ENCODE results near the gene ANKEF1. TPM values are rescaled to one million over a fixed set of nuclear protein-coding genes. Genes with fewer than 3 reads are reported as not detected.

ANKEF1 gene
- total RNA-seq, 6 donors from 2014 or later, result 1.0 to 7.5 (median 3.5) TPM

DNA sequence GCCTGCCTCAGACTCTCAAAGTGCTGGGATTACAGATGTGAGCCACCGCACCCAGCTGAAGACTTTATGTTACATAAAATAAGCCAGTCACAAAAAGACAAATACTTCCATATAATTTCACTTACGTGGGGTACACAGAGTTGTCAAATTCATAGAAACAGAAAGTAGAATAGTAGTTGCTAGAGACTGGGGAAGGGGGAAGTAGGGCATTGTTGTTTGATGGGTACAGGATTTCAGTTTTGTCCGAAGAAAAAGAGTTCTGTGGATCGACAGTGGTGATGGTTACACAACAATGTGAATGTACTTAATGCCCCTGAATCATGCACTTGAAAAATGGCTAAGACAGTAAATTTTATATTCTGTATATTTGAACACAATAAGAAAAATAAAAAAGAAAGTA, 41.6 kb upstream of the ANKEF1 start:
- H3K9me3 ChIP-seq, result no peaks in the 10 kb centered on the region
- H3K27me3 ChIP-seq, result no peaks in the 10 kb centered on the region
- H3K4me1 ChIP-seq, result peaks cover 0 to 3% (median 0%) of the 10 kb centered on the region in 4 donors
- TF ChIP-seq POLR2AphosphoS5 (IDR thresholded peaks at IDR 0.05) (no peak), EP300 (IDR thresholded peaks at IDR 0.05) (no peak), POLR2A (IDR thresholded peaks at IDR 0.05) (no peak)
- TF ChIP-seq, protein P1, sequence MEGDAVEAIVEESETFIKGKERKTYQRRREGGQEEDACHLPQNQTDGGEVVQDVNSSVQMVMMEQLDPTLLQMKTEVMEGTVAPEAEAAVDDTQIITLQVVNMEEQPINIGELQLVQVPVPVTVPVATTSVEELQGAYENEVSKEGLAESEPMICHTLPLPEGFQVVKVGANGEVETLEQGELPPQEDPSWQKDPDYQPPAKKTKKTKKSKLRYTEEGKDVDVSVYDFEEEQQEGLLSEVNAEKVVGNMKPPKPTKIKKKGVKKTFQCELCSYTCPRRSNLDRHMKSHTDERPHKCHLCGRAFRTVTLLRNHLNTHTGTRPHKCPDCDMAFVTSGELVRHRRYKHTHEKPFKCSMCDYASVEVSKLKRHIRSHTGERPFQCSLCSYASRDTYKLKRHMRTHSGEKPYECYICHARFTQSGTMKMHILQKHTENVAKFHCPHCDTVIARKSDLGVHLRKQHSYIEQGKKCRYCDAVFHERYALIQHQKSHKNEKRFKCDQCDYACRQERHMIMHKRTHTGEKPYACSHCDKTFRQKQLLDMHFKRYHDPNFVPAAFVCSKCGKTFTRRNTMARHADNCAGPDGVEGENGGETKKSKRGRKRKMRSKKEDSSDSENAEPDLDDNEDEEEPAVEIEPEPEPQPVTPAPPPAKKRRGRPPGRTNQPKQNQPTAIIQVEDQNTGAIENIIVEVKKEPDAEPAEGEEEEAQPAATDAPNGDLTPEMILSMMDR (IDR thresholded peaks at IDR 0.05), result no peak
- H3K27ac ChIP-seq, result no peak overlapping the region
- H3K4me3 ChIP-seq, result no peak overlapping the region
- ATAC-seq (ENCODE audit: low FRiP score in 2 of 2), result peak in 1 of 2 donors; percentile 34
- DNase-seq, result no peak
- 73 to 74% methylated on average over 4 of the region's 4 CpGs for WGBS, 2 donors
- H3K36me3 ChIP-seq, result no peaks in the 10 kb centered on the region

DNA sequence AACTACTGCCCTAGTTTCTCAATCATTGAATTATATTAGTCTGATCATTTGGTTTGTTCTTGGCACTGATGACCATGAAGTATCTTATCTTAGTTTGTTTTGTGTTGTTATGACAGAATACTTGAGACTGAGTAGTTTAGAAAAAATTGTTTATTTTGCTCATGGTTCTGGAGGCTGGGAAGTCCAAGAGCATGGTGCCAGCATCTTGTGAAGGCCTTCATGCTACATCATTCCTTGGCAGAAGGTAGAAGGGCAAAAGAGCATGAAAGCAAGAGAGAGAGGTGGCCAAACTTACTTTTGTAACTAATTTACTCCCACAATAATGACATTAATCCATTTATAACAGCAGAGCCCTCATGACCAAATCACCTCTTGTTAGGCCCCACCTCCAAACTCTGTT, 40.1 kb upstream of the ANKEF1 start:
- H3K36me3 ChIP-seq, result no peaks in the 10 kb centered on the region
- no peak overlapping the region for H3K27ac ChIP-seq
- no peak overlapping the region for H3K4me3 ChIP-seq
- TF ChIP-seq POLR2A (IDR thresholded peaks at IDR 0.05), result no peak
- no peak for TF ChIP-seq EP300 (IDR thresholded peaks at IDR 0.05)
- TF ChIP-seq POLR2AphosphoS5 (IDR thresholded peaks at IDR 0.05), result no peak
- TF ChIP-seq, protein P1 (IDR thresholded peaks at IDR 0.05), result no peak
- no peaks in the 10 kb centered on the region for H3K9me3 ChIP-seq
- no peak for DNase-seq
- H3K27me3 ChIP-seq, result no peaks in the 10 kb centered on the region
- ATAC-seq (ENCODE audit: low FRiP score in 2 of 2), result no peak
- H3K4me1 ChIP-seq, result peaks cover 0 to 1% (median 0%) of the 10 kb centered on the region in 4 donors

DNA sequence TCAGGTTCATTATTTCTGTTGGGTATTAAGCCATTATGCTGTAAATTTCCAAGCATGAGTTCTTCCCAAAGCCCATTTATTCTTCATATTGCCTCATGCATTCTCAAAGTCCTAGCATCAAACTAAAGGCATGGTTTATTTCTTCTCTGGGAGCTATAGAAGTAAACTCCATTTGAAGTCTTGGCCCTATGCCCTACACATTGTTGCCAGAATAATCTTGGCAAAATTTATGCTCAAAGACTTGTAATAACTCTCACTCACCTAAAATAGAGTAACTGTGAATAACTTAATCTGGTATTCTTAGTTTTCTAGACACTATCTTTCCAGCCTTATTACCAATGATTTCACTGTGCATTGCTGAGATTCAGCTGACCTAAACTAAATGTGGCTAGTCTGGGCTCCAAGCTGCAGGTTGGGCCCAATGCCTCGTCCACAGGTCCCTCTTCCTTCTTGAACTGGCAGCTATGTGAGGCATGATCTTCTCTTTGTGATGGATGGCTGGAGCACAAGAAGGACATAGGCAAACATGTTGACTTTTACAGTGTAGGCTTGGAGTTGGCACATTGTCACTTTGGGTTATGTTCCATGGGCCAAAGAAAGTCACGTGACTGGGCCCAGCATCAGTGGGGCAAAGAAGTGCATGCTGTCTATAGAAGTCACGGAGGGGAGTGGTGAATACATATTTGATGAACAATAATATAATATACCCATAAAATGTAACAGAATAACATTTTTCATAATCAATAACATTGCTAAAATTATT, 39.1 kb upstream of the ANKEF1 start:
- H3K36me3 ChIP-seq, result no peaks in the 10 kb centered on the region
- H3K4me1 ChIP-seq, result no peaks in the 10 kb centered on the region
- ATAC-seq (ENCODE audit: low FRiP score in 2 of 2), result no peak
- H3K27ac ChIP-seq, result no peak overlapping the region
- no peak for DNase-seq
- no peak overlapping the region for H3K4me3 ChIP-seq
- H3K27me3 ChIP-seq, result no peaks in the 10 kb centered on the region
- no peaks in the 10 kb centered on the region for H3K9me3 ChIP-seq
- 73 to 87% methylated on average over 3 of the region's 3 CpGs for whole genome bisulfite sequencing, 2 donors
- TF ChIP-seq EP300 (IDR thresholded peaks at IDR 0.05) (no peak), POLR2A (IDR thresholded peaks at IDR 0.05) (no peak), POLR2AphosphoS5 (IDR thresholded peaks at IDR 0.05) (no peak)
- TF ChIP-seq, protein P1 (IDR thresholded peaks at IDR 0.05), result no peak

DNA sequence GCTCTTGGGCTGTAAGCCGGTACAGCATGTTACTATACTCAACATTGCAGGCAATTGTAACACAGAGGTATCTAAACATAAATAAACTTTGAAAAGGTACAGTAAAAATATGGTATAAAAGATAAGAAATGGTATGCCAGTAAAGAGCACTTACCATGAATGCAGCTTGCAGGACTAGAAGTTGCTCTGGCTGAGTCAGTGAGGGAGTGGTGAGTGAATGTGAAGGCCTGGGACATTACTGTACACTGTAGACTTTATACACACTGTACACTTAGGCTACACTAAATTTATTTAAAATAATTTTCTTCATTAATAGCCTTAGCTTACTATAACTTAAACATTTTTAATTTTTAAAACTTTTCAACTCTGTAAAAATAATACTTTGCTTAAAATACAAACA, 37.8 kb upstream of the ANKEF1 start:
- no peaks in the 10 kb centered on the region for H3K4me1 ChIP-seq
- ATAC-seq (ENCODE audit: low FRiP score in 2 of 2), result no peak
- DNase-seq, result no peak
- H3K36me3 ChIP-seq, result no peaks in the 10 kb centered on the region
- H3K27ac ChIP-seq, result no peak overlapping the region
- H3K27me3 ChIP-seq, result no peaks in the 10 kb centered on the region
- 88 to 97% methylated on average over 1 of the region's 1 CpG for WGBS, 2 donors
- no peak for TF ChIP-seq POLR2AphosphoS5 (IDR thresholded peaks at IDR 0.05)
- TF ChIP-seq EP300 (IDR thresholded peaks at IDR 0.05), result no peak
- TF ChIP-seq POLR2A (IDR thresholded peaks at IDR 0.05), result no peak
- TF ChIP-seq, protein P1 (IDR thresholded peaks at IDR 0.05), result no peak
- no peak overlapping the region for H3K4me3 ChIP-seq
- H3K9me3 ChIP-seq, result no peaks in the 10 kb centered on the region

DNA sequence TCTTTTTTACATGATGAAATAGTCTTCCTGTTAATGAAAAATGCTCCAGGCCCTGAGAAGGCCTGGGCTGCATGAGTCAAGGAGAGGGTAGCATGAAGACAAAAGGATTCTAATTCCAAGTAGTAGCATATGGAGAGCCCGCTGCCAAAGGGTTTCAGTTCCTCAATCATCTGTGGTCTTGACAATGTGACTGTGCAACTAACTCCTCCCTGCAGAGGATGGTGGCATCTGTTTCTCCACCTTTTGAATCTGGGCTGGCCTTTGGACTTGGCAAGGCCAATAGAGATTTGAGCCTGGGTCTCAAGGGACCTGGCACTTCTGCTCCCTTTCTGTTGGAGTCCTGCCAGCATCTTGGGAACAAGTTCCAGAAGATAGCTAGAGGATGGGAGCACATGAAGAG, 35.1 kb upstream of the ANKEF1 start:
- WGBS, 2 donors, result 42 to 82% methylated on average over 1 of the region's 1 CpG

More for the DNA sequence above, 35.1 kb upstream of the ANKEF1 start:
- no peaks in the 10 kb centered on the region for H3K36me3 ChIP-seq
- H3K9me3 ChIP-seq, result no peaks in the 10 kb centered on the region
- no peaks in the 10 kb centered on the region for H3K27me3 ChIP-seq
- peak in 1 of 2 donors; percentile 86 for ATAC-seq (ENCODE audit: low FRiP score in 2 of 2)
- no peak overlapping the region for H3K27ac ChIP-seq
- no peak overlapping the region for H3K4me3 ChIP-seq
- DNase-seq, result peak in 1 of 2 donors; percentile 41
- TF ChIP-seq, protein P1 (IDR thresholded peaks at IDR 0.05), result no peak
- TF ChIP-seq POLR2AphosphoS5 (IDR thresholded peaks at IDR 0.05) (no peak), EP300 (IDR thresholded peaks at IDR 0.05) (no peak), POLR2A (IDR thresholded peaks at IDR 0.05) (no peak)
- no peaks in the 10 kb centered on the region for H3K4me1 ChIP-seq

All from upper lobe of left lung (tissue), 6 donors.